PC-3 (cell line): ENCODE results near the gene ZNF587B. TPM values are rescaled to one million over a fixed set of nuclear protein-coding genes. Genes with fewer than 3 reads are reported as not detected.
A peak's percentile ranks its signal among the peaks of the same experiment; 100 is the strongest.
"Not testable (repeated sequence)": the region's sequence is repeated elsewhere in the genome, so short reads cannot be mapped to it uniquely, and the experiment has no call there.

Experiments used
- ATAC-seq: fragments of 200-7000 bp; cut with Tn5 transposase; 2 replicates; pipeline ENCODE4 v1.9.1; 2020; ENCODE audit warnings: mild to moderate bottlenecking, moderate library complexity
- BruUV-seq: library from RNA; stranded (reverse); fragments of 400-500 nt; replicated peaks from 2 replicates; lab custom pipeline; 2021; lab: Mats Ljungman, UMichigan
- CTCF ChIA-PET: fragments of 300-600 bp; sonication (Branson Sonifier 250); formaldehyde crosslinking; loops from one replicate; lab custom pipeline; 2022; ENCODE audit warnings: antibody characterized with exemption; lab: Charles Lee
- POLR2A ChIA-PET: fragments of 300-600 bp; sonication (Branson Sonifier 250); formaldehyde crosslinking; loops from one replicate; lab custom pipeline; 2022; ENCODE audit warnings: antibody characterized with exemption; ENCODE audit not compliant: unreplicated experiment; lab: Charles Lee
- DNase-seq: peaks from one replicate; pipeline ENCODE4 v3.0.0-alpha.2; 2015
- H2AFZ ChIP-seq: fragments of 300-600 bp; sonication (generic); 2 replicates; pipeline ENCODE4 v1.6.0; 2016; ENCODE audit warnings: antibody characterized with exemption, low read length
- H3F3A ChIP-seq: fragments of 300-600 bp; sonication (generic); one replicate; pipeline ENCODE4 v1.6.0; 2017; ENCODE audit warnings: antibody characterized with exemption, low read length, control low read depth, mild to moderate bottlenecking; ENCODE audit not compliant: unreplicated experiment
- H3K27ac ChIP-seq: fragments of 300-600 bp; sonication (generic); 2 replicates; pipeline ENCODE4 v1.5.1; 2016; ENCODE audit warnings: mild to moderate bottlenecking, low read length
- H3K27me3 ChIP-seq: fragments of 300-600 bp; sonication (generic); 2 replicates; pipeline ENCODE4 v1.6.1; 2016; ENCODE audit warnings: low read length, mixed read lengths
- H3K36me3 ChIP-seq: fragments of 300-600 bp; sonication (generic); 2 replicates; pipeline ENCODE4 v1.6.1; 2016; ENCODE audit warnings: low read depth, mixed run types, low read length, mixed read lengths
- H3K4me1 ChIP-seq: fragments of 300-600 bp; sonication (generic); 2 replicates; pipeline ENCODE4 v1.5.1; 2016; ENCODE audit warnings: low read length; ENCODE audit not compliant: insufficient read depth
- H3K4me2 ChIP-seq: fragments of 300-600 bp; sonication (generic); 2 replicates; pipeline ENCODE4 v1.6.0; 2016; ENCODE audit warnings: low read length
- H3K4me3 ChIP-seq: fragments of 300-600 bp; sonication (generic); 2 replicates; pipeline ENCODE4 v1.5.1; 2016; ENCODE audit warnings: mild to moderate bottlenecking, low read length, mixed read lengths
- H3K79me2 ChIP-seq: fragments of 300-600 bp; sonication (generic); 2 replicates; pipeline ENCODE4 v1.6.1; 2017; ENCODE audit warnings: low read length, mixed read lengths
- H3K9ac ChIP-seq: fragments of 300-600 bp; sonication (generic); 2 replicates; pipeline ENCODE4 v1.6.0; 2016; ENCODE audit warnings: mild to moderate bottlenecking, low read length
- H3K9me2 ChIP-seq: fragments of 300-600 bp; sonication (generic); replicated peaks from 2 replicates; pipeline ENCODE4 v1.6.1; 2016; ENCODE audit warnings: mixed run types, low read length, mixed read lengths
- H3K9me3 ChIP-seq: fragments of 300-600 bp; sonication (generic); 2 replicates; pipeline ENCODE4 v1.6.1; 2016; ENCODE audit warnings: low read length, mixed read lengths
- H4K20me1 ChIP-seq: fragments of 300-600 bp; sonication (generic); 2 replicates; pipeline ENCODE4 v1.6.1; 2016; ENCODE audit warnings: low read length, mixed read lengths
- EZH2 ChIP-seq: fragments of 300-600 bp; sonication (generic); IDR thresholded peaks from one replicate; pipeline ENCODE4 v1.6.1; 2017; ENCODE audit warnings: antibody characterized with exemption, mild to moderate bottlenecking, low read length; ENCODE audit not compliant: unreplicated experiment
- EZH2phosphoT487 ChIP-seq: fragments of 300-600 bp; sonication (generic); IDR thresholded peaks from 2 replicates; pipeline ENCODE4 v1.6.1; 2018; ENCODE audit warnings: mild to moderate bottlenecking, antibody characterized with exemption, low read length, borderline replicate concordance
- intact Hi-C: fragments of 100-400 bp; cut with micrococcal nuclease; formaldehyde crosslinking; loops from 2 replicates; pipeline ENCODE4 v1.9.0; 2023
- total RNA-seq: library from RNA; depleted of rRNA; stranded (reverse); fragments of >200 nt; gene quantifications from 2 replicates; pipeline ENCODE4 v1.2.3, GENCODE V29; 2014
- TF ChIP-seq, protein P1 (sequence below): fragments of 300-600 bp; sonication (generic); conservative IDR thresholded peaks from 2 replicates; pipeline ENCODE4 v1.5.1; 2017; ENCODE audit warnings: antibody characterized with exemption, low read depth, mild to moderate bottlenecking, low read length

Gene ZNF587B
- total RNA-seq, 1 experiment from 2014 or later, result 21.2 TPM

- BruUV-seq, result no TSS peak
- H2AFZ ChIP-seq, result peak overlapping the region; percentile 54
- peak; percentile 73 for DNase-seq
Observed at GRCh38 chr19:57850553-57851017, 20.5 kb downstream of the ZNF587B start.

GRCh38 chr19:57851812-57852603, 21.9 kb downstream of the ZNF587B start:
- H4K20me1 ChIP-seq, H3F3A ChIP-seq, ATAC-seq, H3K9me2 ChIP-seq, H3K4me2 ChIP-seq, H3K4me3 ChIP-seq, H3K27me3 ChIP-seq, DNase-seq, intact Hi-C loops, POLR2A ChIA-PET, H3K27ac ChIP-seq, H2AFZ ChIP-seq, BruUV-seq, H3K4me1 ChIP-seq, H3K9me3 ChIP-seq, H3K9ac ChIP-seq, CTCF ChIA-PET: not testable (repeated sequence)
- Histone ChIP-seq H3K36me3 (peaks cover 46% of the 10 kb centered on the region), H3K79me2 (peaks cover 40% of the 10 kb centered on the region)

More at GRCh38 chr19:57850553-57851017, 20.5 kb downstream of the ZNF587B start:
- POLR2A ChIA-PET, result interaction anchor here (0.6 kb wide), 1 partner anchor 105 kb away, joined by 7 read pairs; no protein-coding TSS in a partner anchor
- H3K27me3 ChIP-seq, result no peaks in the 10 kb centered on the region
- H3K4me1 ChIP-seq, result 0 out of 2 replicates have a peak, but pooled peaks cover 6% of the 10 kb centered on the region
- intact Hi-C loops, result no loop called here
- peak; percentile 41 for ATAC-seq
- H3K4me2 ChIP-seq, result peak overlapping the region; percentile 96
- H4K20me1 ChIP-seq, result 0 out of 2 replicates have a peak, but pooled peaks cover 7% of the 10 kb centered on the region
- no peaks in the 10 kb centered on the region for H3F3A ChIP-seq
- H3K4me3 ChIP-seq, result peak overlapping the region; percentile 88
- H3K36me3 ChIP-seq, result peaks cover 43% of the 10 kb centered on the region
- peak overlapping the region; percentile 90 for H3K9ac ChIP-seq
- TF ChIP-seq EZH2phosphoT487, result no peak
- no peak for TF ChIP-seq EZH2
- TF ChIP-seq, protein P1, sequence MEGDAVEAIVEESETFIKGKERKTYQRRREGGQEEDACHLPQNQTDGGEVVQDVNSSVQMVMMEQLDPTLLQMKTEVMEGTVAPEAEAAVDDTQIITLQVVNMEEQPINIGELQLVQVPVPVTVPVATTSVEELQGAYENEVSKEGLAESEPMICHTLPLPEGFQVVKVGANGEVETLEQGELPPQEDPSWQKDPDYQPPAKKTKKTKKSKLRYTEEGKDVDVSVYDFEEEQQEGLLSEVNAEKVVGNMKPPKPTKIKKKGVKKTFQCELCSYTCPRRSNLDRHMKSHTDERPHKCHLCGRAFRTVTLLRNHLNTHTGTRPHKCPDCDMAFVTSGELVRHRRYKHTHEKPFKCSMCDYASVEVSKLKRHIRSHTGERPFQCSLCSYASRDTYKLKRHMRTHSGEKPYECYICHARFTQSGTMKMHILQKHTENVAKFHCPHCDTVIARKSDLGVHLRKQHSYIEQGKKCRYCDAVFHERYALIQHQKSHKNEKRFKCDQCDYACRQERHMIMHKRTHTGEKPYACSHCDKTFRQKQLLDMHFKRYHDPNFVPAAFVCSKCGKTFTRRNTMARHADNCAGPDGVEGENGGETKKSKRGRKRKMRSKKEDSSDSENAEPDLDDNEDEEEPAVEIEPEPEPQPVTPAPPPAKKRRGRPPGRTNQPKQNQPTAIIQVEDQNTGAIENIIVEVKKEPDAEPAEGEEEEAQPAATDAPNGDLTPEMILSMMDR, result no peak
- no peaks in the 10 kb centered on the region for H3K9me2 ChIP-seq
- CTCF ChIA-PET, result no interaction called here
- H3K9me3 ChIP-seq, result no peaks in the 10 kb centered on the region
- H3K27ac ChIP-seq, result peak overlapping the region; percentile 63
- H3K79me2 ChIP-seq, result peaks cover 51% of the 10 kb centered on the region

DNA sequence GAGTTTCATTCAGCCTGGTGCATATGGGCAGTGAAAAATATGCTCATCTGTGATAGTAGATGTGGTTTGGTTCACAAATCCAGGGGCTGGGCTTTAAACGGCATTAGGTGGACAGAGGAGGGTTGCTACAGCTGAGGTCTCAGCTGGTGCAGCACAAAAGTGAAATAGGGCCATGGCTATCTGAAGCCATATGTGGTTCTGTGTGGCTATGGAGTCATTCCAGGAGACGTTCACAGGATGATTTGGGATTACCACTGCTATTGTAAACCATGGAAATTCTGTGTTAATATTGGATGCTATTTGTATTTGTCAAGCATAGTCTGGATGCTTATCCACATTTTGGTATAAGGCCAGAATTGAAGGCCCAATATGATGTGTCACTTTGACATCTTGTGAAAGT, 24.0 kb downstream of the ZNF587B start:
- peaks cover 59% of the 10 kb centered on the region for H3K36me3 ChIP-seq
- H3K4me2 ChIP-seq, H3K27me3 ChIP-seq, H3K27ac ChIP-seq, CTCF ChIA-PET, H3F3A ChIP-seq, intact Hi-C loops, H3K9me2 ChIP-seq, DNase-seq, H3K9me3 ChIP-seq, ATAC-seq, H4K20me1 ChIP-seq, H2AFZ ChIP-seq, H3K9ac ChIP-seq, H3K4me1 ChIP-seq, BruUV-seq, H3K4me3 ChIP-seq: not testable (repeated sequence)
- H3K79me2 ChIP-seq, result peaks cover 38% of the 10 kb centered on the region
- POLR2A ChIA-PET, result interaction anchor here (0.9 kb wide), 1 partner anchor 35 kb away, joined by 12 read pairs; no protein-coding TSS in a partner anchor

- H4K20me1 ChIP-seq, H2AFZ ChIP-seq, H3K4me1 ChIP-seq, H3F3A ChIP-seq, CTCF ChIA-PET, H3K9me2 ChIP-seq, H3K9ac ChIP-seq, H3K27me3 ChIP-seq, intact Hi-C loops, POLR2A ChIA-PET, ATAC-seq, DNase-seq, H3K4me3 ChIP-seq, H3K4me2 ChIP-seq, H3K79me2 ChIP-seq, H3K27ac ChIP-seq: not testable (repeated sequence)
- TSS peak; percentile 1 for BruUV-seq
- Histone ChIP-seq H3K9me3 (peaks cover 16% of the 10 kb centered on the region), H3K36me3 (peaks cover 89% of the 10 kb centered on the region)
Observed at GRCh38 chr19:57862351-57862750, 32.3 kb downstream of the ZNF587B start.
